GM12875 (cell line): ENCODE data around the gene CACNA2D3.

Experiments
- H3K4me3 ChIP-seq: one replicate; pipeline ENCODE4 v1.5.1; 2011; ENCODE audit warnings: low read depth, low read length, control low read depth
- TF ChIP-seq, protein P1 (sequence below): IDR thresholded peaks from 2 replicates; pipeline ENCODE4 v1.5.1; 2011; ENCODE audit warnings: low read depth, mild to moderate bottlenecking, control low read depth, inconsistent platforms, low read length, moderate library complexity, borderline replicate concordance; ENCODE audit not compliant: insufficient read depth

Gene CACNA2D3

DNA sequence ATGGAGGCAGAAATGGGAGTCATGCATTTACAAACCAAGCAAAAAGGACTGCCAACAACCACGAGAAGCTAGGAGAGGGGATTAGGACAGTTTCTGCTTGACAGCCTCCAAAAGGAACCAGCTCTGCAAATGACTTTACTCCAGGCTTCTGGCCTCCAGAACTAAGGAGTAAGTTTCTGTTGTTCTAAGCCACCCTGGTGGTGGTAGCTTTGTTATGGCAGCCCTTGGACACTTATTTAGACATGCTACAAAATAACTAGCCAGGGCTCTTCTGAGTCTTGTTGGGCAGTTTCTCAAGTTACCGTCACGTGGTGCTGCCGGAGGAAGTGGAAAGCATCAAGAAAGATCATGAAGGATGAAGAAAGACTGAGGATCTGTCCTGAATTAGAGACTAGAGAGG is 419.0 kb downstream of the CACNA2D3 start:
- no peak overlapping the region for H3K4me3 ChIP-seq
- TF ChIP-seq, protein P1, sequence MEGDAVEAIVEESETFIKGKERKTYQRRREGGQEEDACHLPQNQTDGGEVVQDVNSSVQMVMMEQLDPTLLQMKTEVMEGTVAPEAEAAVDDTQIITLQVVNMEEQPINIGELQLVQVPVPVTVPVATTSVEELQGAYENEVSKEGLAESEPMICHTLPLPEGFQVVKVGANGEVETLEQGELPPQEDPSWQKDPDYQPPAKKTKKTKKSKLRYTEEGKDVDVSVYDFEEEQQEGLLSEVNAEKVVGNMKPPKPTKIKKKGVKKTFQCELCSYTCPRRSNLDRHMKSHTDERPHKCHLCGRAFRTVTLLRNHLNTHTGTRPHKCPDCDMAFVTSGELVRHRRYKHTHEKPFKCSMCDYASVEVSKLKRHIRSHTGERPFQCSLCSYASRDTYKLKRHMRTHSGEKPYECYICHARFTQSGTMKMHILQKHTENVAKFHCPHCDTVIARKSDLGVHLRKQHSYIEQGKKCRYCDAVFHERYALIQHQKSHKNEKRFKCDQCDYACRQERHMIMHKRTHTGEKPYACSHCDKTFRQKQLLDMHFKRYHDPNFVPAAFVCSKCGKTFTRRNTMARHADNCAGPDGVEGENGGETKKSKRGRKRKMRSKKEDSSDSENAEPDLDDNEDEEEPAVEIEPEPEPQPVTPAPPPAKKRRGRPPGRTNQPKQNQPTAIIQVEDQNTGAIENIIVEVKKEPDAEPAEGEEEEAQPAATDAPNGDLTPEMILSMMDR = no peak

DNA sequence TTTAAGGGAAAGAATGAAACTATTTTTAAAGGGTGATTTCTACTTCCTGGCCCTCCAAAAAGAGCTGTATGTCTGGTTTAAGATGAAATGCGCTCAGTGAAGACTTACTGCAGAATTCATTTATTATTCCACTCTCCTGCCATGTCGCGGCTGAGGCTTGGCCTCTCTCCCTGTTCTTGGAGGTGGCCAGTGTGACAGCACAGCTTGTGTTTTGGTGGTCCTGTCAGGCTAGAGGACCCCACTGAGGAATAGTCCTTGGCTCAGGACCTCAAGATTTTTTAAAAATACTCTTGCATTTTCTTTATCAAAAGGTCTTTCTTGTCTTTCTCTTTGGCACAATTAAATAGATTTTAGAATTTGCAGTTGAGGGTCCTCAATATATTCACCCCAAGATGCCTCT is 421.1 kb downstream of the CACNA2D3 start:
- no peak overlapping the region for H3K4me3 ChIP-seq
- TF ChIP-seq, protein P1 = no peak

DNA sequence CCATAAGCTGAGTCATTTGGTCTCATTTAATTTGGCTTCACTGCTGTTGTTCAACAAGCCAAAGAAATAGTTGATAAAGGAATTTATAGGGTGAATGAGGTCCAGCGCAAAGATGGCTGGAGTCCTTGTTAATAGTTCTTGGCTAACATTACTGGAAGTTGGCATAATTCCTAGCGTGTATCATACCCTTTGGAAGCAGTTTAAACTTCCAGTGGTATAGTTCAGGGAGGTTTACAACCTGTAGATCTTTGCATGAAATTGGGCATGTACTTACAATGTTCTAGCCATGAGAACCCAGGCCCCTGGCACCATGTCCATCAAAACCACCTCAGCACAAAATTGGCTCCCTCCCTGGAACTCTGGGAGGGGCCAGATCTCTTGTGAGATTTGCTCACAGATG is 424.7 kb downstream of the CACNA2D3 start:
- no peak overlapping the region for H3K4me3 ChIP-seq
- TF ChIP-seq, protein P1 = no peak

DNA sequence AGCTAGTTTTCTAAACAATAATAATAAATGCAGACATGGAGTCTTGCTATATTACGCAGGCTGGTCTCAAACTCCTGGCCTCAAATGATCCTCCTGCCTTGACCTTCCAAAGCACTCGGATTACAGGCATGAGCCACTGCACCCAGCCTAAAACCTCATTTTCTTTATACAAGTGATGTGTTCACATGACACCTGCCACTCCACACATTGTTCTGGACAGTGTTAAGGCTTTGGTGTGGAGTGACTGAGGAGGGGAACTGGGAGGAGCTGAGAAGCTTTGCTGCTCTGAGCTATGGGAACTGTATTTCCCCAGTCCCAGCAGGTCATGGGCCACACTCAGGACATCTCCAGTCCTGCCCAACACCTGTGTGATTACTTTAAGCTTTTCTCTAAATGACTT is 425.5 kb downstream of the CACNA2D3 start:
- TF ChIP-seq, protein P1 = no peak
- no peak overlapping the region for H3K4me3 ChIP-seq

DNA sequence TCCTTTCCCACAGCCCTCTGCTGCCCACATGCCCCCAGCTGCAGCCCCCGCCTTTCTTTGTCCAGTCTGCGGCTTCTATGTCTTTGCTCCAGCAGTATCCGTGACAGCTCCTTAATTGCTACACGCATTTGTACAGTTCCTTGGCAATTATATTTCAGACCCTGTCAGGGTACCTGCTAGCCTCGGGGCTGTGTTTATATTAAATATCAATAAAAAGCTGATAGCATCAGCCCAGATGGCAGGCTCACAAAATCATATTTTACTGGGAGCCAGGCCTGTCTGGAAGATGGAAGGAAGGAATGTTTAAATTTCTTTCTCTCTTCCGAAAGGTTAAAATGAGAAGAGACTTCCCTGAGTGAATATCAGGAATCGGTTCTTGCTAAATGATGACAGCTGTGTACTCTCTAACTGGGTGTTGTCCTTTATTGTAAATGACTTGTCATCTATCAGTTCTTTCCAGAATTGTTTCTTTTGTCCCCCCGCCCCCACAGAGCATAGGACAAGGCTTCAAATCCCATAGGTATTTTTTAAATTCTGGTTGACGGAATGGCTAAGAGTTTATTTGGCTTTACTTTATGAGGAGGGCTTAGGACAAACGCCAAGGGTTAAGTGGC is 427.4 kb downstream of the CACNA2D3 start:
- TF ChIP-seq, protein P1 = no peak
- H3K4me3 ChIP-seq = no peak overlapping the region

DNA sequence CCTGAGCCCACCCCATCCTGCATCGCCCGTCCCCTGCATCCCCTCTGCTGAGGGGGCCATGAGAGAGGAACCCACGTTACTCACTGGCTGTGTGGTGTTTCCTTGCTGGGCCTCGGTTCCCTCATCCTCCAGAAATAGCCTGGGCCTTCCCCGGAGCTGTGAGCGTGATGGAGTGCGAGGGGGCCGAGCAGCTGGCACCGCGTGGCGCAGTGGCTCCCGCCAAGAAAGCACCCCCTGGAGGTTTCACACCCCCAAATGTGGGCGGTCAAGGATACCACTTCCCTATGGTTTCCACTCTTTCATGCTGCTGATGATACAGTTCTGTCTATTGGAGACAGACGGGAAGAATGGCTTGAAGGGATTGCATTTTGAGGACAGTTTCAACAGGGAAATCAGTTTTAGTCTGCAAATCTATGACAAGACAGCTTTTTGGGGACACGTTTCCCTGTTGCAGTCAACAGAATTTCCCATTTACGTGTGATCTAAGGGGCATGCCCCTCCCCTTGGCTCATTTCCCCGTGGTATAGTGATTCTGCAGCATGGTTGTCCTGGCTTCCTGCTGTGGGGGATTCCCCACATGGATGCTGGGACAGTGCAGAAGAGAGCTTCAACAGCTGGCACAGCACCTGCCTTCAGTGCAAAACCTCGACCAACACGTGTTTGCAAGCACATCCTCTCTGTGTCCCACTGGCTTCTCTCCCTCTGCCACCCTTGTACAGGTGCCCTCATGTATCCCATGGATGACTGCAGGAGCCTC is 428.0 kb downstream of the CACNA2D3 start:
- H3K4me3 ChIP-seq = no peak overlapping the region
- TF ChIP-seq, protein P1 = no peak

DNA sequence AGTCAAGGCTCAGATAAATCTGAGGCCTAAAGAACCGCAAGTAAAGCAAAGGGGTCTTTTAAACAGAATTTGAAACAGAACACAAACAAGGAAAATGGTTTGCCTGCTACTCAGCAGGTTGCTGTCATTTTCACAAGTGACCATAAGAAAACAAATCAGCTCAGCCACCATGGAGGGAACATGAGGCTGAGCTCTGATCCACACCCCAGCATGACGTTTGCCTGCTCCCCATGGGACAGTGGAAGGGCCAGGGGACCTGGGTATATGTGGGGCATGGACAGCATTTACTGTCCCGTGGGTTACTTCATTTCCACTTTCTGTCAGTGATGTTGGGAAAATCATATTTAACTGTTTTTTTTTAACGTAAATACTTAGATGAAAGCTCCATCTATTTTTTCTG is 434.3 kb downstream of the CACNA2D3 start:
- no peak overlapping the region for H3K4me3 ChIP-seq
- TF ChIP-seq, protein P1 = no peak
